Measurements from ENCODE around the gene USP17L19.
"Not testable (repeated sequence)": the region's sequence is repeated elsewhere in the genome, so short reads cannot be mapped to it uniquely, and the experiment has no call there.

GRCh38 chr4:9215105-9215504 lies 38.1 kb upstream of the USP17L19 start, which contains the start of gene USP17L11:
- TF ChIP-seq CTCF, POLR2A (IDR thresholded peaks at IDR 0.05): not testable (repeated sequence)
